ENCODE data around the gene HGFAC.

HGFAC gene

DNA sequence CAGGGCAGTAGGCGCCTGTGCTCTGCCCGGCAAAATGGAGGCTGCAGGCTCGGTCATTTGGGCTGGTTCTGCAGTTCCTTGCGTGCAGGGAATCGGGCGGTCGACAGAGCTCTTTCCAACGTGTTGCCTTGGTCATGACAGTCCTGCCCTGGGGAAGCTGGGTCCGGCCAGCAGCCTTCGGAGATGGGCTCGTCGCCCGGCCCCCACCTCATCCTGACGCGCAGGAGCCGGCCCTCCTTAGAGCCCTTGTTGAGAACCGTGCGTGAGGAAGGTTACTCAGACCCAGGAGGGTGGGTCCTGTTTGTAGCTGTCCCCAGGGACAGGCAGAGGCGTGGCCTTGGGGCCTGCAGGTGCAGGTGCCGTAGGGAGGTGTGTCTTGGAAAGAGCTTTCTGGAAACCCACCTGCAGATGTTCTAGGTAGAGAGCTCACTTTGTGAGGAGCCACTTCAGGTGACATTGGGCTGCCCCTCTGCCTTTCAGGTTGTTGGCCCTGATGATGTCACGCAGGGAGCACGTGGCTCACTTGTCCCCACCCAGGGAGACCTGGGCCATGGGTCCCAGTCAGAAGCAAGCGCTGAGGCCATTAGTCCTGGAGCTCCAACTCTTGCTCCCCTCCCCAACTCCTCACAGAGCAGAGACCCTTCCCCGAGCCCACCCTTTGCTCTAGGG lies 15.2 kb upstream of the HGFAC start:
- DNase-seq (ENCODE audit: low spot score) = no peak

DNA sequence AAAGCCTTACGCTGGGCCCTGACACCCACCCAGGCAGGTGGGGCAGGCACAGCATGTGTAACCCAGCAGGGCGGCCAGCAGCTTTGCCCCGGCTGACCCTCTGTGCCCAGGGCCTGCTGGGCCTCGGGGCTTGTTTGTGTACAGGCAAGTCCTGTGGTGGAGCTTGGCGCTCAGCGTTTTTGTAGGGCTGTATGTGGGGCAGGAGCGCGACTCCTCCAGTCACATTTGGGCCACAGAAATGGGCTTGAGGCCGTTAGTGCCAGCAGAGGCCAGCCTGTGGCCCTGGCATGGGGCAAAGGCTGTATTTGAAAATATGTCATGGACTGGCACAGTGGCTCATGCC lies 14.7 kb upstream of the HGFAC start:
- DNase-seq (ENCODE audit: low spot score) = no peak

DNA sequence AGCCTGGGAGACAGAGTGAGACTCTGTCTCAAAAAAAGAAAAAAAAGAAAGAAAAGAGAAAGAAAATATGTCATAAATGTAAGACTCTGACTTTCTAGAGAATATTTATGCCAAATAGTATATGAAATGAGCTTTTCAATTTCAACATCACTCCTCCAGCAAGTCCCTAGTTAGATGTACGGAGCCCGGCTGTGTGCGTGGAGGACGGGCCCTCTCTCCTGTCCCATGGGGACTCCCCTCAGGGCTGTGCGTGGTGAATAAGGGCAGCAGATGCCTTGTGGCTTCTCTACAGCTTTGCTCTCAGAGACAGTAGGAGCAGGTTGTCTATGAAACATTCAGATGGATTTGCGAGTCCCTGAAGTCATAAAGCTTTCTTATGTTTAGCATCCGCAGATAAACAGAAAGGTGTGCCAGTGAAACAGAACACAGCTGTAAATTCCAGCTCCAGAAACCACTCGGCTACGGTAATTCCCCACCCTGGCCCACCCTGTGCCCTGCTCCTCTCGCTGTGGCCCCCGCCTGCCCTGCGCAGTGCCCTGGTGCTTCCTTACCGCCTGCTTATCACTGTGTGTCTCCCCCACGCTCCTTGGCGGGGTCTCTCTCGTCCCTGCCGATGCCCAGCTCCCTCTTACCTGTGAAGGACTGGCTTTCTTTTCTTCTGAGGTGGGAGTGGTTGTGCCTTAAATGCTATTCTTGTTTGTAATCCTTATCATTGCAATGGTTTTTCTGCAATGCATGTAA lies 13.9 kb upstream of the HGFAC start:
- DNase-seq (ENCODE audit: low spot score) = no peak

DNA sequence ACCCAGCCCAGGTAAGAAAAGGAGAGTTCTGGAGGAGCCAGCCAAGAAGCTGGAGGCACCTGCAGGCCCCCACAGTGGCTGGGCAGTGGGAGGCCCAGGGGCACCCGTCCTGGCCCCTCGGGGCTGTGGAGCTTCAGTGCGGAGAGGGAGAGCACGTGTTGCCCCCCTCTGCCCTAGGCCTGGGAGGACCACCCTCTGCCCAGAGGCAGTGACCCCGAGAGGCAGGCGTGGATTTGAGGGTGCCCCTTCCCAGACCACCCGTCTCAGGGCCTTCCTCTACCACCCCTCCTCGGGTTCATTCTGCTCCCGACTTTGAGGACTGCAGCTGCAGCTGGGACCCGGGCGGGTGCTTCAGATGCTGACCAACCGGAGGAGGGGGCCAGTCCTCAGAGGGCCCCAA lies 12.1 kb upstream of the HGFAC start:
- no peak for DNase-seq (ENCODE audit: low spot score)

DNA sequence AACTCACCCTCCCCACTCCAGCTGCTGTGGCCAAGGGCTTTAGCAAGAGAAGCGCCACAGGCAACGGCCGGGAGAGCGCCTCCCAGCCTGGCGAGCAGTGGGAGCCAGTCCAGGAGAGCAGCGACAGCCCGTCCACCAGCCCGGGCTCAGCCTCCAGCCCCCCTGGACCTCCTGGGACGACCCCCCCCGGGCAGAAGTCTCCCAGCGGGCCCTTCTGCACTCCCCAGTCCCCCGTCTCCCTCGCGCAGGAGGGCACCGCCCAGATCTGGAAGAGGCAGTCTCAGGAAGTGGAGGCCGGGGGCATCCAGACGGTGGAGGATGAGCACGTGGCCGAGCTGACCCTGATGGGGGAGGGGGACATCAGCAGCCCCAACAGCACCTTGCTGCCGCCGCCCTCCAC lies 11.2 kb upstream of the HGFAC start:
- no peak for DNase-seq (ENCODE audit: low spot score)

DNA sequence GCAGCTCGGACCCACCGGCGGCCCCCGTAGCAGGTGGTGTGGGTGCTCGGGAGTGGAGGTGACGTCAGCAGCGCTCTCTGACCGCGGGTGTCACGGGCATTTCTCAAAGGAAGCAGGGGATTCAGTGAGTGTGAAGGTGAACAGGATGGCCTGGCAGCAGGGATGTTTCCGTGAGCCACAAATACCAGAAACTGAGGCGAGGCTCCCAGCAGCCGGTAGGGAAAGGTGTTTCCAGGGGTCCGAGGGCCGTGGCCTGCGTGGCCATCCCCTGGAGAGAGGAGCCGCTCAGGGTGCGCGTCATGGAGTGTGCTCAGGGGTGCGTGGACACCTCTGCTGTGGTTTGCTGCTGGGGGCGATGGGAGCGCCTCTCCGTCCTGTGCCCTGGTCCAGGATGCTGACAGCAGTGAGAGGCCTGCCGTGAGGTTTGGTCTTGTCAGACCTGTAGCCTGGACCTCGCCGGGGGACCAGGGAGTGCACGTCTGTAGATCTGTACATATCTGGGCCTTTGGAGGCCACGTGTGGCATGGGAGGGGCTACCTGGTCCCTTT lies 10.2 kb upstream of the HGFAC start:
- no peak for DNase-seq (ENCODE audit: low spot score)

DNA sequence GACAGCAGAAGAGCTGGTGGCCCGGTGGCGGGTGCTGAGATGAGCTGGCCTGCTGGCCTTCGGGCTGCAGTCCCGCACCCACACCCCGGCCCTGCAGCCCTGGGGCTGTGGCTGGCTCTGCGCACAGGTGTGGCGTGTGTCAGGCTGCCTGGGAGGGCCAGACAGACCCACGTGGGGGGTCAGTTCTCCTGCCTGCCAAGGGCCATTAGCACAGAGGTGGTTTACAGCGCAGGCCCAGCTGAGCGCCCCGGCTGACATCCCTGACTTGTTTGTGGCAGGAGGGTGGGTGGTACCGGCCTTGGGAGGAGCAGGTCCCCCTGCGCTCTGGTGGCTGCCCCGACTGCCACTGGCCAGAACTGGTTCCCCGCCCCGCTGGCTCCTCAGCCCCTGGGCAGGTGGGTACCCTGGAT lies 9.4 kb upstream of the HGFAC start:
- no peak for DNase-seq (ENCODE audit: low spot score)

DNA sequence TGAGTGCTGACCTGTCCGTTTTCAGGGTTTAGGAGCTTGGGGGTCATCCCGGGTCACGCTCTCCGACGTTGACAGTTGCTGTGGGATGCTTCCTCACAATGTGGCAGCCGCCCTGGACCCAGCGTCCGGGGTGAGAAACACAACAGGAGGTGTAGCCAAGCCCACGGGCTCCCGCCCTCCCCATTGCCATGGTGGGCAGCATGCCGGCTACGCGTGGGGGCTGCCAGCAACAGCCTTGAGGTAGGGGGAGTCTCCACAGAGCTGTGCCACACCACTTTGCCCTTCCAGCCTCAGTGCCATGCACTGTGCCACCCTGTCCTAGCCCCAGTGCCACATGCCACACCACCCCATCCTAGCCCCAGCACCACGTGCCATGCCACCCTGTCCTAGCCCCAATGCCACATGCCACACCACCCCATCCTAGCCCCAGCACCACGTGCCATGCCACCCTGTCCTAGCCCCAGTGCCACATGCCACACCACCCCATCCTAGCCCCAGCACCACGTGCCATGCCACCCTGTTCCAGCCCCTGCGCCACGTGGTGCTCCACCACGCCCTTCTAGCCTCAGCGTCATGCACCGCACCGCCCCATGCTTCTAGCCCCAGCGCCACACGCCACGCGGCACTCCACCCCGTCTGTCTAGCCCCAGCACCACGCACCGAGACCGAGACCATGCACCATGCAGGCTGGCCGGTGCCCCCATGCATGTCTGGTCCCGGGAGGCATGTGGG lies 8.5 kb upstream of the HGFAC start:
- DNase-seq (ENCODE audit: low spot score) = no peak

DNA sequence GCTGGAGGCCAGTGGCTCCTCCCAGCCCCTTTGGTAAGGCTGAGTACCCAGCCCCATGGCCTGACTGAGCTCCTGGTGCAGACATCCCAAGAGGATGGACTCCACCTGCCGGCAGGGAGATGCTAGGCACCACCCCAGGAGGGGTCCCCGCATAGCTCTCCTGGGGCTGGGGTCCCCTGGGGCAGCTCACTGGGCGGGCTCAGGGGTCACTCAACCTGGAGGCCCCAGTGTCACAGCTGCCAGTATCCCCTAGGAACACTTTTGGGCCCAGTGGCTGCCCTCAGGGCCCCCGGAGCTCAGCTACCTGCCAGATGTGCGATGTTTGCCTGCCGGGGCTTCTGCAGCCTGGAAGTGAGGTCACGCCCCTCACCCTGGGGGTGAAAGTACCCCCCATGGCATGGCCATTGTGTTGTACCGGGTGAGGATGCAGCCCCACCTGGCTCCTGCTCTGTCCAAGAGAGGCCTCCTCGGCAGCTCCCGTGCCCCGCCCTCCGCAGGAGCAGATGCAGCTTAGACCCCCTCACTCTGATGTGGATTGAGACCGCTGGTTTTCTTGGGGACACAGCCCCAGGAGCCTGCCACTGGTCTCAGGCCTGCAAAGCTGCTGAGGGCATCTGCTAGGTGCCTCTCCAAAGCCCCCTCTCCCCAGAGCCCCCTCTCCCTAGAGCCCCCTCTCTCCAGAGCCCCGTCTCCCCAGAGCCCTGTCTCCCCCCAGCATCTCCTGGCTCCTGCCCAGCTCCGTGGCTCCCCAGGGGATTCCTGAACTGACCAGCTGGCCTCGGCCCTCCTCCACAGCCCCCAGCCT lies 6.7 kb upstream of the HGFAC start:
- no peak for DNase-seq (ENCODE audit: low spot score)

DNA sequence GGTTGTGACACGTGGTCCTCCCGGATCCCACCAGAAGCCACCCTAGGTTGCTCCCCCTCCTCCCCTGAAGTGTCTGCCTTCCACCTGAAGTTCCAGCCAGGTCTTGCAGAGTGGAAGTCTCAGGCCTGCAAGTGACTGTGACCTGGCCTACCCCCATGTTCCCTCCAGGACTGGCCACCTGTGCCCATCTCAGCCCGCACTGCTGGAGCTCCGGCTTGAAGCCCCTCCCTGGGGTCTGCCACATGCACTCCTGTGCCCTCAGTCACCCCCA lies 6.1 kb upstream of the HGFAC start:
- DNase-seq (ENCODE audit: low spot score) = no peak

DNA sequence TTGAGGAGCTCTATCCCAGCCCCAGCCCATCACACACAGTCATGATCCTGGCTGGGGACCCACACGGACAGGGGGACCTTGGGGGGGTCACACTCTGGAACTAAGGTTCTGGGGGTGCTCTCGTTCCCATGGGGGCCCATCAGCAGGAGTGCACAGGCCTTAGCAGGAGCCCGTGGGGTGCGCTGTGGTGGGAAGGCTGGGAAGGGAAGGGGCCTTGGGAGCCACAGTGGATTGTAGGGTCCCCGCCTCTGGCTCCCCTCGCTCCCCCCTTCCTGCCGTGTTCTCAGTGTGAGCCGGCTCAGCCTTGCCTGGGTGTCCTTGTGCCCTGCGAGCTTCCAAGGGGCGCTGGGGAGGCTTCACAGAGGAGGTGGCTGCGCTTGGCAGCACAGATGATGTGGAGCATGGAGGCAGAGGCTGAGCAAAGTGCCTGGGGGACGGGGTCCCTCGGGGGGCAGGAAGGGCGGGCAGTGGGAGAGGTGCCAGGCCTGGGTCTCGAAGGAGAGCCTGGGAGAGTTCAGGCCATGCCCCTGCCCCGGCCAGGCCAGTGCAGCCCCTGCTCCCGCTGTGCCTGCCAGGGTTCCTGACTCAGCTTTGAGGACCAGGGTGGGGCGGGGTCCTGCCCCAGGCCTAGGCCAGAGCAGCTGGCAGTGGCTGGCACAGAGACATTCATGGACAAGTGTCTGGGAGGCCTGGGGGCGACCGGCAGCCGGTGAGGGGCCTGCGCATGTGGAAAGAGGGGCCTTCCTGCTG lies 5.5 kb upstream of the HGFAC start:
- no peak for DNase-seq (ENCODE audit: low spot score)

DNA sequence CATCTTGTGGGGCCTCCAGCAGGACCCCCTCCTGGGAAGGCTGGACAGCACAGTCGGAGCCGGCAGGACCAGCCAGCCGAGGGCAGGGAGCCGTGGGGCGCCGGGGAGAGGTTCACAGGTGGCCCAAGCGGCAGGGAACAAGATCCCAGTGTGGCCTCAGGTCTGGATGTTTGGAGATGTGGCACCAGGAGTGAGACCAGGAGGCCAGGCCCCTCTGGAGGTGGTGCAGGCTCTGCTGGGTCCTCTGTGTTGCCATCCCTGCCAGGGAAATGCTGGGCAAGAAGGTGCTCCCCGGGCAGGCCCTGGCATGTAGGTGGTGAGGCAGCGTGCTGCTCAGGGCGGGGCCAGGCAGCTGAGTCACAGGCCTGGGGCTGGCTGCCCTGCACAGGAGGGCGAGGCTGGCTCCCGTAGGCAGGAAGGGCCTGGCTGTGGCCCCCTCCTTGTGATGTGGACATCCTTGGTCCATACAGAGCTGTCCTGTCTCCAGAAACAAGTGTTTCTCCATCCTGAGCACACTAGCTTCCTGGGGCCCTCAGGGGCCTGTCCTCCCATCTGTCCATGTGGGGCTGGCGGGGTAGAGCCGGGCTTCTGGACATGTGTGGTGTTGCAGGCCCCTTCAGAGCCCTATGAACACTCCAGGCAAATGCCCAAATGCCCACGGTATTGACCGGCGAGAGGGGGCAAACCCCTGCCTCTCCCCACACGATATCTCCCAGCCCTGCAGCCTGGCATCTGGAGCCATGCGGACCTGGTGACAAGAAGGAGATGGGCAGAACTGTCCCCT lies 4.8 kb upstream of the HGFAC start:
- DNase-seq (ENCODE audit: low spot score) = no peak

DNA sequence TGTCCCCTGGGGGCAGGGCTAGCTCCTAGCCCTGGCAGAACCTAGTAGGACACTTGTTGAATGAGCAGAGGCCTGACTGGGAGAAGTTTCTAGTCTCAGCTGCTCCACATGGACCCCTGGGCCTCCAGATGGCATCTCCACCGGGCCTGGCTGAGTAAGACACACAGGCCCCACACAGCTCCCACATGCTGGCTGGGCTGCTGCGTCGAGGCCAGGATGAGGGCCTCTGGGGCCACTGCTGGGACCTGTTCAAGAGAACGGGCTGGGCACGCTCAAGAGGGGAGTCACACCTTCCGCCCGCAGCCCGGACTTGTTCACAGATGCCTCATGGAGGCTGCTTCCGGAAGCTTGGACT lies 4.2 kb upstream of the HGFAC start:
- DNase-seq (ENCODE audit: low spot score) = no peak

DNA sequence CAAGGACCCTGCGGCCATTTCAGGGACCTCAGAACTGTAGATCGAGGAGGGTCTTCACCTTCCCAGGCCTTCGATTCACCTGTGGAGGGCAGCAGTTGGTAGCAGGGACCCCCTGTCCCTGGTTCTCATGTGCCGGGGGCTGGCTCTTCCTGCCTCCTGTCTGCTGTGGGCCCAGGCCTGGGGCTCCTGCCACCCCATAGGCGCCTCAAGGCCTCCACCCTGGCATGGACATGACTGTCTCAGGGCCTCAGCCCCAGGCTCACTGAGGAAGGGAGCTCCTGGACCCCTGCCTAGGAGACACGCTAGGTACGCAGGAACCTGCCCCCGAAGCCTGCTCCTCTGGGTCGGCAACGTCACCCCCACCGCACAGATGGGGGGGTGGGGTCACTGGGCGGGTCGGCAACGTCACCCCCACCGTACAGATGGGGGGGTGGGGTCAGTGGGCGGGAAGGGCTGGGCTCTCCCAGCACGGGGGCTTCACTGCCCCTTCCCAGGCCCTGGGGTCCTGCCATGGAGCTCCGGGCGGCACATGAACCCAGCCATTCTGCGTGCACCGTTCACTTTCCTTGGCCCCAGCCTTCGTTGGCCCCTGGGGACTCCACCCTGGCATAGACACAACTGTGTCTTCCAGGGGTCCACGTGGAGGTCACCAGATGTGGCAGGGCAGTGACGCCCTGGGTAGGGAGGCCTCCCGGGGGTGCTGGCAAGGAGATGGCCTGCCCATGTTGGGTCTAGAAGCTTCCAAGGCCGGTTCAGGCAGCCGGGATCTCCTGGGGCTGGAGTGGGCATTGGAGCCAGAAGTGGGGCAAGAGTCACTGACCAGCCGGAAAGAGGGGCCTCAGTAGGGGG lies 3.5 kb upstream of the HGFAC start:
- no peak for DNase-seq (ENCODE audit: low spot score)

DNA sequence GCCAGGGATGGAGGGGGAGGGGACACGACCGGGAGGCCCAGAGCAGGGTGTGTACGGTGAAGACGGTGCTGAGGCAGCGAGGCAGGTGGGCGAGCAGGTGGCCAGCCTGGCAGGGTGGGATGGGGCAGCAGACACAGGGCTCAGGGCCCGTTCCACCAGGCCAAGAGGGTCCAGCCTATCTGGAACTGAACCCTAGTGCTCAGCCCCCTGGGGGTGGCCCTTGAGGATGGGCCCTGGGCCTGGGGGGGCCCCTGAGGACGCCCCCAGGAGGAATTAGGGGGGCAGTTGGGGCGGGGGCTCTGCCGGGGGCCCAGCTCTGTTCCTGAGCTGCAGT lies 3.0 kb upstream of the HGFAC start:
- DNase-seq (ENCODE audit: low spot score) = no peak

DNA sequence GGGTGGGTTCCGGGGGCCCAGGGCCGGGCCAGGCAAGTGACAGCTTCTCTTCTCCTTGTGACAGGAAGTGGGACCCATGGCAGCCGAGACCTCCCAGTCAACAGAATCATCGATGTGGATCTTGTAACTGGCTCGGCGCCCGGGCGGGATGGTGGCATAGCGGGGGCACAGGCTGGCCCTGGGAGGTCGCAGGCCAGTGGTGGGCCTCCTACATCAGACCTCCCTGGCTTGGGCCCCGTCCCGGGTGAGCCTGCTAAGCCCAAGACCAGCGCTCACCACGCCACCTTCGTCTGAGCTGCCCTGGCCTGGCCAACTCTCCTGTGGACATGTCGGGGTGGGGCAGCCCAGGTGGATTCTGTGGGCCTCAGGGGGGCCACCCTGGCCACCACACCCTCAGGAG lies 2.4 kb upstream of the HGFAC start:
- no peak for DNase-seq (ENCODE audit: low spot score)

DNA sequence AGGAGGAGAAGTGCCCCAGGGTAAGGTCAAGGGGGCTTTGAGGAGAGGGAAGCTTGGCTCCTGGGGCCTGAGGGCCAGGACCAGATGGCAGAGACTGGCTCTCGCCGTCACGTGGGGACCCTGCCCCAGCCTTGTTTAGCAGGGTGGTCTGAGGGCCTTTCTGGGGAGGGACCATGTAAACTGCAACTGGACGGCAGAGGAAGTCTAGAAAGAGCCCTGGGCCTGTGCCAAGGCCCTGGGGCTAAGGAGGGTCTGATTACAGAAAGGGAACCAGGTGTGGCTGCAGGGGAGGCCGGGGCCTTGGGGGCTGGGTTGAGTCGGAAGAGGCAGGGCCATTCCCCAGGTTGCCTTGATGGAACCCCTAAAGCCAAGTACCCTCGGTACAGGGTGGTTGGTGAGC lies 1.8 kb upstream of the HGFAC start:
- DNase-seq (ENCODE audit: low spot score) = no peak

DNA sequence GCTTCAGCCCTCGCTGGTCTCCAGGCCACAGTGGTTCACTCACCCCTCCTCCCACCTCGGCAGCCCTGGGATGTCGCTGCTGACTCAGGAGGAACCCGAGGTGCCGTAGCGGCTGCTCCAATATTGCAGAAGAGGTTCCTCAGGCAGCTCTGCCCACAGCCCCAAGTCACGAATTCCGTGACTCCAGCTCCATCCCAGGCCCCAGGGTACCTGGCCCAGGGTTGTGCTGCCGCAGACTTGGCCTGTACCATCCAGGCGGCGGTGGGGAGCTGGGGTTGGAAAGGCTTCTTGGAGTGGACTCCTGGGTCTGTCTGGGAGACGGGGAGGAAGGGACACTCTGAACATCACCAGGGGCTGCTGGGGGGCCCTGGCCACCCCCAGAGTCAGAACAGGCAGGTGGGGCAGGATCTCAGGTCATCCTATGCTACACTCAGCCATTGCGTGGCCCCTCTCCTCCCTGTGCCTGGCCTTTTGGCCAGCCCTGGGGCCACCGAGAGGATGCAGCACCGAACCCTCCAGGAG lies 728 bp upstream of the HGFAC start:
- no peak for DNase-seq (ENCODE audit: low spot score)

DNA sequence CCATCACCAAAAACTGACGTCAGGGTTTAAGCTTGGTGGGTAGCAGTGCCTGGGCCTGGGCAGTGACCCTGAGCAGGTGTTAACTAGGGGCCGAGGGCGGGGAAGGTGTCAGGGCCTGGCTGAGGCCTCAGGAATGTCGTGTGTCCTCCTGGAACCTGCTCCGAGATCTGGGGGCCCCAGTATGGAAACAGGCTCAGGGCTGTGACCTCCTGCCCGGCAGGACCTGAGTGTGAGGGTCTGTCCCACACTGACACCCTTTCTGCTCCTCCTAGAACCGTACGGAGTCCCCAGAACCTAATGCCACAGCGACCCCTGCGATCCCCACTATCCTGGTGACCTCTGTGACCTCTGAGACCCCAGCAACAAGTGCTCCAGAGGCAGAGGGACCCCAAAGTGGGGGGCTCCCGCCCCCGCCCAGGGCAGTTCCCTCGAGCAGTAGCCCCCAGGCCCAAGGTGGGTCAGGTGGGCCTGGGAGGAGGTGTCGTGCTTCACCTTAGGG lies 741 bp downstream of the HGFAC start:
- no peak for DNase-seq (ENCODE audit: low spot score)
